NT2/D1 (cell line): Measurements from ENCODE around the gene SEMA3B.

ENCODE experiments used
- SUZ12 ChIP-seq: IDR thresholded peaks from 2 replicates; pipeline ENCODE4 v1.6.1; 2011; ENCODE audit not compliant: insufficient read length, insufficient read depth; ENCODE audit errors: extremely low read depth
- YY1 ChIP-seq: IDR thresholded peaks from 2 replicates; pipeline ENCODE4 v1.6.1; 2011; ENCODE audit not compliant: insufficient read length, insufficient read depth
- ZNF274 ChIP-seq: IDR thresholded peaks from 2 replicates; pipeline ENCODE4 v1.6.1; 2011; ENCODE audit warnings: mild to moderate bottlenecking, low read depth, low read length

- TF ChIP-seq YY1 (no peak), ZNF274 (no peak), SUZ12 (no peak)
Observed at GRCh38 chr3:50278123-50278879, 9.4 kb downstream of the SEMA3B start.
